Fibroblast of mammary gland (primary cell): ENCODE results near the gene TNPO3.

Experiments
- DNase-seq: peaks from one replicate; pipeline ENCODE4 v3.0.0-alpha.2; 2010; ENCODE audit warnings: low read depth
- H3K4me3 ChIP-seq: 2 replicates; pipeline ENCODE4 v1.5.1; 2011; ENCODE audit warnings: low read depth, mild to moderate bottlenecking, low read length, moderate library complexity; ENCODE audit not compliant: control insufficient read depth
- CTCF ChIP-seq: conservative IDR thresholded peaks from 2 replicates; pipeline ENCODE4 v1.5.1; 2011; ENCODE audit warnings: low read depth, low read length, inconsistent platforms; ENCODE audit not compliant: control insufficient read depth, insufficient read depth

Gene TNPO3

GRCh38 chr7:128993419-128993818, 61.5 kb downstream of the TNPO3 start:
- DNase-seq = no peak
- no peak overlapping the region for H3K4me3 ChIP-seq
- no peak for TF ChIP-seq CTCF

- no peak overlapping the region for H3K4me3 ChIP-seq
- no peak for TF ChIP-seq CTCF
- no peak for DNase-seq
Measured at GRCh38 chr7:128989961-128990360, 65.0 kb downstream of the TNPO3 start.

GRCh38 chr7:128988372-128988771, 66.5 kb downstream of the TNPO3 start:
- DNase-seq = no peak
- TF ChIP-seq CTCF = no peak
- no peak overlapping the region for H3K4me3 ChIP-seq

DNA sequence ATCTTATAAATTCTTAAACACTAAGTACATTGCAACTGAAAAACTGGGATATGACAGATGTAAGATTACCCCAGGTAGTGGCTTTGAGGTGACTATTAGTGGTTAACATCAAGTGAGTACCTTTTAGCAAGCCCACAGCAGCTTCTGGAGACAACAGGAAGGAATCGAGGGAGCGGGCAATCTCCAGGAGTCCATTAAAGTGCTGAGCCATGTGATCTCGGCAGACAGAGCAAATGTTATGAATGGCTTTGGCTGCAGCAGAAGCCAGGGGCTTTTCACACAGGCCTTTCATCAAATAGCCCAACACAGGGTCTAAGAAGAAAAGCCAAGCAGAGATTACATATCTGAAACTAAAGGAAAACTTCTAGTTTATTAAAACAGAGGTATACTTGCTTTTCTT, 68.3 kb downstream of the TNPO3 start:
- no peak for DNase-seq
- H3K4me3 ChIP-seq = no peak overlapping the region
- no peak for TF ChIP-seq CTCF

- no peak for DNase-seq
- no peak for TF ChIP-seq CTCF
- no peak overlapping the region for H3K4me3 ChIP-seq
Measured at GRCh38 chr7:128985660-128986059, 69.3 kb downstream of the TNPO3 start.

GRCh38 chr7:128982105-128982504, 72.8 kb downstream of the TNPO3 start:
- no peak for DNase-seq
- TF ChIP-seq CTCF = no peak
- no peak overlapping the region for H3K4me3 ChIP-seq

DNA sequence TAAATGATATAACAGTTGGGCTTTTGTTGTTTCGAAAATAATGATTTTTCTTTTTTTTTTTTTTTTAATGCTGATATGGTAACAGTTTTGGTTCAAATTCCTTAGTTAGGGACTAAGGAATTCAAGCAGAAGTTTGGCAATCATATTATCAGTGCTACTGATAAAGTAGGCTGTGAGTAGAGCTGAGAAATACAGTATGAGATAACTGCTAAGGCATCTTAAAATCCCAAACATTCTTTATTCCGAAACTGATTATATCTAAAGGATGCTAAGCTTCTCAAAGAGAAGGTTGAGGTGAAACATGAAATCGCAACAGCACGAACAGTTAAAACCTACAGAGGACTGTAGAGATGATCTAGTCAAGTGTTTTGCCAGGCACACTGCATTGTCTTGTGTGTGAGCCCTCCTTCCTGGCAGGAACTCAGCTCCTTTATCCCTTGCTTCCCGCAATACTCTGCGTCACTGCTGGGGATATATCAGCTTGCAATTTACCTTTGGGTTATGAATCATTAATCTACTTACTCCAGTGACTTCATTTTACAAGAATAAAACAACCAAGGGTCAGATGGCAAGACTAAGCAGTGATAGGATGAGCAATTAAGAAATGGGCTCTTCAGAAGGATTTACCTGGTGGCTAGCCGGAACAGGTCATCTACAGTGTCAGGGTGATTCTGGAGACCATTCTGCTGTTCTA, 80.5 kb downstream of the TNPO3 start:
- DNase-seq = peak; percentile 5
- H3K4me3 ChIP-seq = no peak overlapping the region
- TF ChIP-seq CTCF = no peak
